Gastroesophageal sphincter (tissue), 4 donors: ENCODE data around the gene CDC42EP4. TPM values are rescaled to one million over a fixed set of nuclear protein-coding genes. Genes with fewer than 3 reads are reported as not detected.
A peak's percentile ranks its signal among the peaks of the same experiment; 100 is the strongest.

Source experiments
- ATAC-seq: fragments of 150-250 bp; one replicate; pipeline ENCODE4 v1.9.1; 2016; ENCODE audit warnings: mild to moderate bottlenecking, moderate library complexity
- H3K27ac ChIP-seq, 4 donors: fragments of 200-600 bp; sonication (generic) in 3 of 4; 1 replicate in 3 of 4; 2 replicates in 1 of 4; pipeline ENCODE4 v1.5.1; 2016 to 2019
- H3K27me3 ChIP-seq: fragments of 200-600 bp; sonication (generic); one replicate; pipeline ENCODE4 v1.5.1; 2019
- H3K36me3 ChIP-seq, 2 donors: fragments of 200-600 bp; sonication (generic); one replicate each; pipeline ENCODE4 v1.5.1; 2019; ENCODE audit warnings: control low read depth in 1 of 2
- H3K4me1 ChIP-seq, 3 donors: fragments of 200-600 bp; sonication (generic); 1 replicate in 2 of 3; 2 replicates in 1 of 3; pipeline ENCODE4 v1.5.1; 2016 to 2019; ENCODE audit warnings: control low read depth in 2 of 3
- H3K4me3 ChIP-seq, 2 donors: fragments of 200-600 bp; sonication (generic); one replicate each; pipeline ENCODE4 v1.5.1; 2019; ENCODE audit warnings: mild to moderate bottlenecking in 1 of 2, moderate library complexity in 1 of 2
- H3K9me3 ChIP-seq, 3 donors: fragments of 200-600 bp; sonication (generic); one replicate each; pipeline ENCODE4 v1.5.1; 2017 to 2019; ENCODE audit warnings: control low read depth in 2 of 3
- EP300 ChIP-seq: sonication (generic); formaldehyde crosslinking; IDR thresholded peaks from one replicate; pipeline ENCODE4 v1.6.1; 2017; ENCODE audit warnings: antibody characterized with exemption, mild to moderate bottlenecking
- POLR2A ChIP-seq, 2 donors: fragments of 450-650 bp; IDR thresholded peaks; one replicate each; pipeline ENCODE4 v1.6.1; 2017; ENCODE audit warnings: antibody characterized with exemption in 2 of 2, mild to moderate bottlenecking in 2 of 2, moderate library complexity in 1 of 2
- POLR2AphosphoS5 ChIP-seq: sonication (generic); formaldehyde crosslinking; IDR thresholded peaks from one replicate; pipeline ENCODE4 v1.6.1; 2017; ENCODE audit warnings: antibody characterized with exemption
- WGBS, 2 donors: methylation state at CpG; one replicate each; pipeline ENCODE4 v1.1.5; 2018; ENCODE audit warnings: low coverage in 1 of 2; 5-methylcytosine and 5-hydroxymethylcytosine counted together
- total RNA-seq, 4 donors: library from RNA; depleted of rRNA; stranded (reverse); fragments of >200 nt; gene quantifications; one replicate each; pipeline ENCODE4 v1.1.0, GENCODE V29; 2016
- TF ChIP-seq, protein P1 (sequence below), 4 experiments: fragments of 200-600 bp in 2 of 4; fragments of 450-650 bp in 2 of 4; sonication (generic) in 1 of 4; IDR thresholded peaks; one replicate each; pipeline ENCODE4 v1.5.1; 2017 to 2019; ENCODE audit warnings: antibody characterized with exemption in 4 of 4, mild to moderate bottlenecking in 2 of 4, moderate library complexity in 2 of 4

Gene CDC42EP4
- total RNA-seq, 4 donors from 2014 or later: 69.4 to 106 (median 73.0) TPM

DNA sequence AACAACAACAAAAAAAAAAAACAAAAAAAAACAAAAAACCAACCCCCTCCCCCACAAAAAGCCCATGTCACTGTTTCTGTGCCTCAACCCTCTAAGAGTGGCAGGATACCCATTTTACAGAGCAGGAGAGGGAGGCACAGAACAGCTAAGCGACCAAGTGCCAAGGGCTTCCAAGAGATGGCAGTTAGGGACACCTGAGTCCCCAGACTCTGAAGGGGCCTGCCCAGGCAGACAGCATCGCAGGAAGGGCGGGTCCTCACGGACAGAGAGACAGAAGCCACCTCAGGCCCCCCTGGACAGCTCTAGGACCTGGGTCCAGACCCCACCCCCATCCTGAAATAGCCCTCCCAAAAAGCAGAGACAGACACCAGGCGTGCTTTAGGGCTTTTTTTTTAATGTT, 28.6 kb downstream of the CDC42EP4 start:
- Histone ChIP-seq H3K4me3 (no peak overlapping the region), H3K27ac (peak overlapping the region in 3 of 4 donors; percentile 70 to 83 (median 79)), H3K27me3 (no peaks in the 10 kb centered on the region), H3K4me1 (peaks cover 7 to 82% (median 32%) of the 10 kb centered on the region in 3 donors), H3K9me3 (no peaks in the 10 kb centered on the region), H3K36me3 (peaks cover 0 to 46% of the 10 kb centered on the region in 2 donors)
- TF ChIP-seq, protein P1, sequence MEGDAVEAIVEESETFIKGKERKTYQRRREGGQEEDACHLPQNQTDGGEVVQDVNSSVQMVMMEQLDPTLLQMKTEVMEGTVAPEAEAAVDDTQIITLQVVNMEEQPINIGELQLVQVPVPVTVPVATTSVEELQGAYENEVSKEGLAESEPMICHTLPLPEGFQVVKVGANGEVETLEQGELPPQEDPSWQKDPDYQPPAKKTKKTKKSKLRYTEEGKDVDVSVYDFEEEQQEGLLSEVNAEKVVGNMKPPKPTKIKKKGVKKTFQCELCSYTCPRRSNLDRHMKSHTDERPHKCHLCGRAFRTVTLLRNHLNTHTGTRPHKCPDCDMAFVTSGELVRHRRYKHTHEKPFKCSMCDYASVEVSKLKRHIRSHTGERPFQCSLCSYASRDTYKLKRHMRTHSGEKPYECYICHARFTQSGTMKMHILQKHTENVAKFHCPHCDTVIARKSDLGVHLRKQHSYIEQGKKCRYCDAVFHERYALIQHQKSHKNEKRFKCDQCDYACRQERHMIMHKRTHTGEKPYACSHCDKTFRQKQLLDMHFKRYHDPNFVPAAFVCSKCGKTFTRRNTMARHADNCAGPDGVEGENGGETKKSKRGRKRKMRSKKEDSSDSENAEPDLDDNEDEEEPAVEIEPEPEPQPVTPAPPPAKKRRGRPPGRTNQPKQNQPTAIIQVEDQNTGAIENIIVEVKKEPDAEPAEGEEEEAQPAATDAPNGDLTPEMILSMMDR (IDR thresholded peaks at IDR 0.05): no peak
- TF ChIP-seq POLR2A (IDR thresholded peaks at IDR 0.05) (no peak), EP300 (no peak), POLR2AphosphoS5 (no peak)
- WGBS, 2 donors: 80 to 100% methylated on average over 1 of the region's 5 CpGs
- ATAC-seq: no peak

- no peak for ATAC-seq
- Histone ChIP-seq H3K27ac (peak overlapping the region in 1 of 4 donors; percentile 83), H3K27me3 (no peaks in the 10 kb centered on the region), H3K9me3 (no peaks in the 10 kb centered on the region), H3K4me3 (no peak overlapping the region), H3K36me3 (peaks cover 0 to 46% of the 10 kb centered on the region in 2 donors), H3K4me1 (peaks cover 7 to 82% (median 30%) of the 10 kb centered on the region in 3 donors)
- TF ChIP-seq POLR2AphosphoS5 (no peak), POLR2A (IDR thresholded peaks at IDR 0.05) (no peak), EP300 (no peak)
- TF ChIP-seq, protein P1 (IDR thresholded peaks at IDR 0.05): no peak
- 91 to 100% methylated on average over 3 to 4 of the region's 9 CpGs for WGBS, 2 donors
These were observed 29.2 kb downstream of the CDC42EP4 start for GRCh38 chr17:73282629-73283028.

DNA sequence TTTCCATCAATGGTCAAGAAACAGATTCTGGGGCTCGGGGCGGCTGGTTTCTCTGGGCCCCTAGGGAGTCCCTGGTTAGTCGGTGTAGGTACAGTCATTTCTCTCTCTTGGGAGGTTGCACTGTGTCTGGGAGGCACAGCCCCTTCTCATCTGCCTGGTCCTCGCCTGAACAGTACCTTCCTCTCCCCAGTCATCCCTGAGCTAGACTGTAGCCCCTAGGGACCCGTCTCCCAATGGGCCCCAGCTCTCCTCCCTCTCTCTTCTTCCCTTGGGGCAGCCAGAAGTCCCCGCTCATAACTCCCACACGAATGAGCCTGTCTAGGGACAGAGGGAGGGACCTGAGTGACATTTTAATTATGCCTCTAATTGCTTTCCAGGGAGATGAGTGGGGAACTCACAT, 29.9 kb downstream of the CDC42EP4 start:
- Histone ChIP-seq H3K27me3 (no peaks in the 10 kb centered on the region), H3K4me3 (no peak overlapping the region), H3K27ac (peak overlapping the region in 2 of 4 donors; percentile 20 to 83), H3K9me3 (no peaks in the 10 kb centered on the region), H3K36me3 (peaks cover 0 to 46% of the 10 kb centered on the region in 2 donors), H3K4me1 (peaks cover 7 to 82% (median 28%) of the 10 kb centered on the region in 3 donors)
- TF ChIP-seq POLR2AphosphoS5 (no peak), POLR2A (IDR thresholded peaks at IDR 0.05) (no peak), EP300 (no peak)
- TF ChIP-seq, protein P1 (IDR thresholded peaks at IDR 0.05): no peak
- 81% methylated on average over 3 of the region's 7 CpGs; no CpG with 5 or more reads in 1 of the 2 donors for WGBS, 2 donors
- ATAC-seq: no peak

GRCh38 chr17:73280191-73280590, 31.6 kb downstream of the CDC42EP4 start:
- TF ChIP-seq, protein P1 (IDR thresholded peaks at IDR 0.05): no peak
- no peak for TF ChIP-seq POLR2A (IDR thresholded peaks at IDR 0.05)
- TF ChIP-seq EP300: no peak
- Histone ChIP-seq H3K36me3 (peaks cover 0 to 31% of the 10 kb centered on the region in 2 donors), H3K4me1 (peaks cover 5 to 64% (median 22%) of the 10 kb centered on the region in 3 donors), H3K27ac (peak overlapping the region in 2 of 4 donors; percentile 19 to 81), H3K4me3 (no peak overlapping the region), H3K9me3 (no peaks in the 10 kb centered on the region), H3K27me3 (no peaks in the 10 kb centered on the region)
- 97% methylated on average over 7 of the region's 12 CpGs; no CpG with 5 or more reads in 1 of the 2 donors for WGBS, 2 donors
- no peak for ATAC-seq

- 75% methylated on average over 1 of the region's 7 CpGs; no CpG with 5 or more reads in 1 of the 2 donors for WGBS, 2 donors
- no peak for TF ChIP-seq POLR2AphosphoS5
- no peak for TF ChIP-seq EP300
- TF ChIP-seq, protein P1 (IDR thresholded peaks at IDR 0.05): no peak
- no peak for TF ChIP-seq POLR2A (IDR thresholded peaks at IDR 0.05)
- peaks cover 0 to 26% of the 10 kb centered on the region in 2 donors for H3K36me3 ChIP-seq
- H3K27ac ChIP-seq: peak overlapping the region in 3 of 4 donors; percentile 19 to 81 (median 73)
- no peak for ATAC-seq
- H3K4me3 ChIP-seq: no peak overlapping the region
- no peaks in the 10 kb centered on the region for H3K9me3 ChIP-seq
- peaks cover 5 to 59% (median 20%) of the 10 kb centered on the region in 3 donors for H3K4me1 ChIP-seq
- no peaks in the 10 kb centered on the region for H3K27me3 ChIP-seq
These were observed 32.1 kb downstream of the CDC42EP4 start for GRCh38 chr17:73279704-73280103.
